Measurements from ENCODE around the gene HEATR5B.

DNA sequence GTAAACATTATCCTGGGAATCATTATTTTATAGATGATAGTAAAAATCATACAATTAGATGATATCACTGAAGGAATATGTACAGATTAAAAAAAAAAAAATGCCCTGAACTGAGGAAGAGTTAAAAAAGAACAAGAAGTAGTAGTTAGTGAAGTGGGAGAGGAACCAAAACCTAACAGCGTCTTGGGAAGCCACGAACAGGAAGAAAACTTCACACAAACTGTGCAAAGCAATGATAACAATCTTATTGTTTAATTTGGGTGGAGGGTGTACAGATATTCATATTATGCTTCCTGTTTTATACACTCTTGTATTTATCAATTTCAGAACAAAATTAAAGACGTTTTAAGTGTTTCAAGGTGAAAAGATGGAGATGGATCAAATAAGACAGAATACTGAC lies 3.5 kb downstream of the HEATR5B start:
- TF ChIP-seq POLR2AphosphoS5 (IDR thresholded peaks at IDR 0.05; ENCODE audit: low read depth, low read length): no peak
- no peak for TF ChIP-seq POLR2A (IDR thresholded peaks at IDR 0.05; ENCODE audit: low read depth, low read length)
- TF ChIP-seq TAF1 (IDR thresholded peaks at IDR 0.05; ENCODE audit: borderline replicate concordance, low read depth, low read length): no peak
